GM18868 (cell line): Measurements from ENCODE around the gene FIGNL2.

Experiments
- ATAC-seq: cut with Tn5 transposase; IDR thresholded peaks from one replicate; pipeline ENCODE4 v1.9.1; 2021; ENCODE audit warnings: mild to moderate bottlenecking, moderate library complexity; ENCODE audit not compliant: unreplicated experiment

Gene FIGNL2

GRCh38 chr12:51874486-51874885 lies 26.0 kb upstream of the FIGNL2 start:
- no peak for ATAC-seq

GRCh38 chr12:51874000-51874399 lies 25.5 kb upstream of the FIGNL2 start:
- no peak for ATAC-seq

- no peak for ATAC-seq
These were observed 24.9 kb upstream of the FIGNL2 start for GRCh38 chr12:51873251-51873994.

GRCh38 chr12:51872689-51872981 lies 24.1 kb upstream of the FIGNL2 start:
- no peak for ATAC-seq

GRCh38 chr12:51871918-51872688 lies 23.6 kb upstream of the FIGNL2 start:
- no peak for ATAC-seq

GRCh38 chr12:51871126-51871525 lies 22.6 kb upstream of the FIGNL2 start:
- ATAC-seq: no peak

GRCh38 chr12:51870504-51870903 lies 22.0 kb upstream of the FIGNL2 start:
- ATAC-seq: no peak

- no peak for ATAC-seq
These were observed 21.4 kb upstream of the FIGNL2 start for GRCh38 chr12:51869931-51870330.

- no peak for ATAC-seq
These were observed 21.0 kb upstream of the FIGNL2 start for GRCh38 chr12:51869496-51869865.

GRCh38 chr12:51868821-51869495 lies 20.4 kb upstream of the FIGNL2 start:
- ATAC-seq: no peak

GRCh38 chr12:51867796-51868428 lies 19.4 kb upstream of the FIGNL2 start:
- ATAC-seq: no peak

- ATAC-seq: no peak
These were observed 18.9 kb upstream of the FIGNL2 start for GRCh38 chr12:51867371-51867770.

- no peak for ATAC-seq
These were observed 18.2 kb upstream of the FIGNL2 start for GRCh38 chr12:51866762-51867161.

GRCh38 chr12:51866324-51866723 lies 17.8 kb upstream of the FIGNL2 start:
- ATAC-seq: no peak

GRCh38 chr12:51865757-51866270 lies 17.3 kb upstream of the FIGNL2 start:
- ATAC-seq: no peak

- no peak for ATAC-seq
These were observed 16.5 kb upstream of the FIGNL2 start for GRCh38 chr12:51864833-51865670.

- ATAC-seq: no peak
These were observed 15.7 kb upstream of the FIGNL2 start for GRCh38 chr12:51863933-51864832.

GRCh38 chr12:51863363-51863932 lies 14.9 kb upstream of the FIGNL2 start:
- ATAC-seq: no peak

GRCh38 chr12:51862947-51863346 lies 14.4 kb upstream of the FIGNL2 start:
- ATAC-seq: no peak
